Endothelial cell (in vitro differentiated cells): ENCODE data around the gene SIRPA. TPM values are rescaled to one million over a fixed set of nuclear protein-coding genes. Genes with fewer than 3 reads are reported as not detected.

Experiments
- DNase-seq: peaks from one replicate; pipeline ENCODE4 v3.0.0; 2021; ENCODE audit warnings: low spot score
- H3K27ac Mint-ChIP-seq: one replicate; pipeline ENCODE4 v1.8.0; 2021; ENCODE audit warnings: mixed read lengths, inconsistent platforms; ENCODE audit not compliant: unreplicated experiment
- H3K27me3 Mint-ChIP-seq: one replicate; pipeline ENCODE4 v1.8.0; 2021; ENCODE audit warnings: mild to moderate bottlenecking, moderate library complexity, mixed read lengths, inconsistent platforms; ENCODE audit not compliant: unreplicated experiment
- H3K36me3 Mint-ChIP-seq: one replicate; pipeline ENCODE4 v1.8.0; 2021; ENCODE audit warnings: mild to moderate bottlenecking, low read depth, mixed read lengths, inconsistent platforms; ENCODE audit not compliant: unreplicated experiment
- H3K4me1 Mint-ChIP-seq: one replicate; pipeline ENCODE4 v1.8.0; 2021; ENCODE audit warnings: mild to moderate bottlenecking, mixed read lengths, inconsistent platforms; ENCODE audit not compliant: unreplicated experiment
- H3K4me3 Mint-ChIP-seq: one replicate; pipeline ENCODE4 v1.8.0; 2021; ENCODE audit warnings: mild to moderate bottlenecking, mixed read lengths, inconsistent platforms; ENCODE audit not compliant: unreplicated experiment
- H3K9me3 Mint-ChIP-seq: one replicate; pipeline ENCODE4 v1.8.0; 2021; ENCODE audit warnings: mixed read lengths, inconsistent platforms; ENCODE audit not compliant: unreplicated experiment
- total RNA-seq: library from RNA; stranded (reverse); fragmentation: NEBNext Ultra II Directional; extraction: Animal tissue kit (Norgen Biotek cat#: 25700); gene quantifications from one replicate; pipeline ENCODE4 v1.2.1, GENCODE V29; 2021; ENCODE audit not compliant: unreplicated experiment
- TF ChIP-seq, protein P1 (sequence below): fragments of 200-600 bp; sonication (generic); IDR thresholded peaks from one replicate; pipeline ENCODE4 v1.5.0; 2021; ENCODE audit warnings: antibody characterized with exemption; ENCODE audit not compliant: unreplicated experiment

The SIRPA gene
- total RNA-seq, 1 donor from 2014 or later = 132 TPM

DNA sequence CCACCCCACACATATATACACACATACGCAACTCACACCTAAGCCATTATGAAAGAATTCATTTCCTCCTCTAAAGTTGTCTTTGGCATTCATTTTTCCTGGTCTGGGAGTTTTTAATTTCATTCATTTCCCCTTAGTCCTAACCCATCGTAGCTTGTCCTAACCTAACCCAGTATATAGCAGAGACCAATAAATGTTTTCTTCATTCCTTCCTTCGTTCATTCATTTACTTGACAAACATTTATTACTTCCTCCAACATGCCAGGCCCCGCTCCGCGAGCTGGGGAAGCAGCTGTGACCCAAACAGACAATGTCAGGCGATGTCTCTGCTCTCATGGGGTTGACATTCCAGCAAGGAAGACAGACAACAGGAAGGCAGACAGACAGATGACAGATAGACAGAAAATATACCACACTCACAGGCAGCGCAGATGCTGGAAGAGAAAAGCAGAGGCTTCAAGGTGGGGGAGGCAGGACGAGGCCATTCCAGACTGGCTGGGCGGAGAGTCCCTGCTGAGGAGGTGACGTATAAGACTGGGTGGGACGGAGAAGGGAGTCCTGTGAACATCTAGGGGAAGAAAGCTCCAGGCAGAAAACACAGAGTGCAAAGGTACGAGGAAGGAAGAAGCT lies 33.7 kb upstream of the SIRPA start:
- no peaks in the 10 kb centered on the region for H3K36me3 Mint-ChIP-seq
- peak overlapping the region; percentile 13 for H3K4me3 Mint-ChIP-seq
- DNase-seq = no peak
- no peaks in the 10 kb centered on the region for H3K9me3 Mint-ChIP-seq
- H3K4me1 Mint-ChIP-seq = peaks cover 40% of the 10 kb centered on the region
- TF ChIP-seq, protein P1, sequence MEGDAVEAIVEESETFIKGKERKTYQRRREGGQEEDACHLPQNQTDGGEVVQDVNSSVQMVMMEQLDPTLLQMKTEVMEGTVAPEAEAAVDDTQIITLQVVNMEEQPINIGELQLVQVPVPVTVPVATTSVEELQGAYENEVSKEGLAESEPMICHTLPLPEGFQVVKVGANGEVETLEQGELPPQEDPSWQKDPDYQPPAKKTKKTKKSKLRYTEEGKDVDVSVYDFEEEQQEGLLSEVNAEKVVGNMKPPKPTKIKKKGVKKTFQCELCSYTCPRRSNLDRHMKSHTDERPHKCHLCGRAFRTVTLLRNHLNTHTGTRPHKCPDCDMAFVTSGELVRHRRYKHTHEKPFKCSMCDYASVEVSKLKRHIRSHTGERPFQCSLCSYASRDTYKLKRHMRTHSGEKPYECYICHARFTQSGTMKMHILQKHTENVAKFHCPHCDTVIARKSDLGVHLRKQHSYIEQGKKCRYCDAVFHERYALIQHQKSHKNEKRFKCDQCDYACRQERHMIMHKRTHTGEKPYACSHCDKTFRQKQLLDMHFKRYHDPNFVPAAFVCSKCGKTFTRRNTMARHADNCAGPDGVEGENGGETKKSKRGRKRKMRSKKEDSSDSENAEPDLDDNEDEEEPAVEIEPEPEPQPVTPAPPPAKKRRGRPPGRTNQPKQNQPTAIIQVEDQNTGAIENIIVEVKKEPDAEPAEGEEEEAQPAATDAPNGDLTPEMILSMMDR = no peak
- H3K27me3 Mint-ChIP-seq = peaks cover 3% of the 10 kb centered on the region
- H3K27ac Mint-ChIP-seq = peak overlapping the region; percentile 54

- Mint-ChIP-seq H3K36me3 (no peaks in the 10 kb centered on the region), H3K9me3 (no peaks in the 10 kb centered on the region), H3K4me3 (no peak overlapping the region), H3K27ac (no peak overlapping the region), H3K27me3 (peaks cover 4% of the 10 kb centered on the region), H3K4me1 (peaks cover 42% of the 10 kb centered on the region)
- no peak for DNase-seq
- TF ChIP-seq, protein P1 = no peak
Observed at GRCh38 chr20:1861996-1862662, 33.1 kb upstream of the SIRPA start.

DNA sequence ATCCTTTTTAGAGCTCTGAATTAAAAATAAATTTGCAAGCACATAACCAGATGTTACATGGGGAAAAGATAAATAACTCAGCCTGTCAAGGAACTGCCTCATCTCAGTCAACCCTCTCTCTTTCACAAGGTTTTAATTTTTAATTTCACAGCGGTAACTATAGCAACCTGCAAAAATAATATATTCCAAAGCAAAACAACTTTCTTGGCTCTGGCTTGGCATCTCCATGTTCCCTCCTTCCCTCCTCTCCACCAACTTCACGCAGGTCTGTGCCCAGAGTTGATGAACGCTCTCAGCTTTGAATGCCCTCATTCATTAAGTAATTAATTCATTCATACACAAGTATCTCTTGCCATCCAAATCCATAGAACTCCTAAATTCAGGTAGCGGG lies 32.5 kb upstream of the SIRPA start:
- no peak overlapping the region for H3K4me3 Mint-ChIP-seq
- no peaks in the 10 kb centered on the region for H3K9me3 Mint-ChIP-seq
- peaks cover 43% of the 10 kb centered on the region for H3K4me1 Mint-ChIP-seq
- H3K36me3 Mint-ChIP-seq = no peaks in the 10 kb centered on the region
- TF ChIP-seq, protein P1 = no peak
- no peak overlapping the region for H3K27ac Mint-ChIP-seq
- peaks cover 7% of the 10 kb centered on the region for H3K27me3 Mint-ChIP-seq
- DNase-seq = no peak

DNA sequence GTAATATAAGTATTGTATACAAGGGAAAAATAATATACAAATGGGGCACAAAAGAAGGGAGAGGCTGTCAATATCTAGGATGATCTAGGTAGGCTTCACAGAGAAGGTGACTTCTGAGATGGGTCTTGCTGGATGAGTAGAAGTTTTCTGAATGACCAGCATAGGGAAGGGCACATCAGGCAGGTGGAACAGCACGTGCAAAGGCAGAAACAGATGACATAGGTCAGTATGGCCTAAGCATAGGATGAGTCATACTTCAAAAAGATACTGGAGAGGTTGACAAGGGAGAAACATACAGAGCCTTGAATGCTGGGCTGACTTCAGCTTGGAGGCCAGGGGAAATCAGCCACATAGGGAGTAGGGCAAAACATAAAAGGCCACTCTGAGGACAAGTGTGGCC lies 31.9 kb upstream of the SIRPA start:
- H3K27ac Mint-ChIP-seq = no peak overlapping the region
- no peak overlapping the region for H3K4me3 Mint-ChIP-seq
- H3K4me1 Mint-ChIP-seq = peaks cover 43% of the 10 kb centered on the region
- H3K36me3 Mint-ChIP-seq = no peaks in the 10 kb centered on the region
- TF ChIP-seq, protein P1 = no peak
- no peak for DNase-seq
- no peaks in the 10 kb centered on the region for H3K9me3 Mint-ChIP-seq
- peaks cover 7% of the 10 kb centered on the region for H3K27me3 Mint-ChIP-seq

DNA sequence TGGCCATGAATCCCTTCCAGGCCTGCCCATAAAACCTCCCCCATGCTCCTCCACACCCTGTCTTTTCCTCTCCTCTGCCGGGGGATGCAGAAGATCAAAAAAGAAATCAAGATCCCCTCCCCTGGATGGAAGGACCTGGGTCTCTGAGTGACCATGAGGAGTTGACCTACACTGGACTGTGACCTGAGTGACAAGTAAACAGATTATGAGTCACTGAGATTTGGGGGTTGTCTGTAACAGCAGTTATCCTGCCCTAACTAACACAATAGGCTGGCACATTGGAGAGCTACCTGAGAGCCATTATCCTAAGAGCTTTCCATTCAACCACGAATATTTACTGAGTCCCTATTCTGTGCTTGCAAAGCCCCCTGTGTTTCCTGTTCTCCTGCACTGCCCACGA lies 28.4 kb upstream of the SIRPA start:
- Mint-ChIP-seq H3K4me3 (no peak overlapping the region), H3K27me3 (peaks cover 10% of the 10 kb centered on the region), H3K4me1 (peaks cover 40% of the 10 kb centered on the region), H3K27ac (peak overlapping the region; percentile 74), H3K36me3 (peaks cover 7% of the 10 kb centered on the region), H3K9me3 (peaks cover 5% of the 10 kb centered on the region)
- TF ChIP-seq, protein P1 = no peak
- no peak for DNase-seq
